HCT116 (cell line): ENCODE results near the gene FKBP10. TPM values are rescaled to one million over a fixed set of nuclear protein-coding genes. Genes with fewer than 3 reads are reported as not detected.

Experiments
- ATAC-seq: fragments of 200-7000 bp; cut with Tn5 transposase; 2 replicates; pipeline ENCODE4 v1.9.1; 2020; ENCODE audit warnings: mild to moderate bottlenecking, moderate library complexity
- BruUV-seq: library from RNA; stranded (reverse); fragments of 400-500 nt; replicated peaks from 2 replicates; lab custom pipeline; 2021; lab: Mats Ljungman, UMichigan
- CTCF ChIA-PET: fragments of 300-600 bp; sonication (Branson Sonifier 250); formaldehyde crosslinking; loops from one replicate; lab custom pipeline; 2021; ENCODE audit warnings: antibody characterized with exemption; lab: Charles Lee
- POLR2A ChIA-PET: fragments of 300-600, 350-600 bp; sonication (Branson Sonifier 250); formaldehyde crosslinking; loops from one replicate; lab custom pipeline; 2021; ENCODE audit warnings: antibody characterized with exemption; lab: Charles Lee
- RAD21 ChIA-PET, 2 experiments: fragments of 300-600 bp; sonication (Branson Sonifier 250); formaldehyde crosslinking; loops; one replicate each; lab custom pipeline; 2023; ENCODE audit warnings: low total read pairs in 2 of 2; ENCODE audit not compliant: uncharacterized antibody in 2 of 2, unreplicated experiment in 2 of 2, low non-redundant PET in 1 of 2; lab: Charles Lee
- DNase-seq: peaks from one replicate; pipeline ENCODE4 v3.0.0-alpha.2; 2010; ENCODE audit warnings: low read depth, low spot score
- H2AFZ ChIP-seq: fragments of 200-600 bp; shearing (Covaris generic), sonication (generic); 2 replicates; pipeline ENCODE4 v1.6.1; 2017; ENCODE audit warnings: low read depth, mixed run types, mixed read lengths, antibody characterized with exemption, low read length; ENCODE audit not compliant: poor library complexity, severe bottlenecking
- H3K27ac ChIP-seq: 2 replicates; pipeline ENCODE4 v1.5.1; 2012; ENCODE audit warnings: low read depth, low read length
- H3K27me3 ChIP-seq: fragments of 200-600 bp; sonication (generic); 2 replicates; pipeline ENCODE4 v1.6.1; 2016; ENCODE audit warnings: mixed run types, low read length, mixed read lengths; ENCODE audit not compliant: insufficient read depth
- H3K36me3 ChIP-seq, 2 experiments: fragments of 200-500 bp in 1 of 2; fragments of 200-600 bp in 1 of 2; sonication (Bioruptor generic) in 1 of 2; sonication (generic) in 1 of 2; 2 replicates each; pipeline versions ENCODE4 v1.5.1 to v1.6.1; 2014 to 2016; ENCODE audit warnings: low read length in 2 of 2, inconsistent platforms in 1 of 2, mixed read lengths in 1 of 2, mixed run types in 1 of 2; ENCODE audit not compliant: insufficient read depth in 2 of 2, control insufficient read depth in 1 of 2
- H3K4me1 ChIP-seq, 2 experiments: fragments of 200-600 bp in 1 of 2; sonication (generic) in 1 of 2; 2 replicates each; pipeline versions ENCODE4 v1.5.1 to v1.6.1; 2012 to 2017; ENCODE audit warnings: low read length in 2 of 2, inconsistent platforms in 1 of 2, mild to moderate bottlenecking in 1 of 2, mixed read lengths in 1 of 2, mixed run types in 1 of 2, moderate library complexity in 1 of 2; ENCODE audit not compliant: insufficient read depth in 2 of 2, control insufficient read depth in 1 of 2
- H3K4me2 ChIP-seq: fragments of 200-600 bp; sonication (generic); 2 replicates; pipeline ENCODE4 v1.6.1; 2017; ENCODE audit warnings: mixed run types, low read length, mixed read lengths
- H3K4me3 ChIP-seq, 2 experiments: fragments of 200-600 bp in 1 of 2; sonication (generic) in 1 of 2; replicated peaks in 1 of 2; 2 replicates each; pipeline ENCODE4 v1.5.1; 2011 to 2016; ENCODE audit warnings: low read length in 2 of 2, control low read depth in 1 of 2, low read depth in 1 of 2, mild to moderate bottlenecking in 1 of 2, mixed read lengths in 1 of 2, mixed run types in 1 of 2
- H3K79me2 ChIP-seq: fragments of 200-600 bp; sonication (generic); 2 replicates; pipeline ENCODE4 v1.6.1; 2017; ENCODE audit warnings: mild to moderate bottlenecking, mixed run types, low read length, moderate library complexity, mixed read lengths; ENCODE audit not compliant: insufficient read depth
- H3K9ac ChIP-seq: fragments of 200-600 bp; sonication (generic); 2 replicates; pipeline ENCODE4 v1.6.1; 2016; ENCODE audit warnings: low read length, mixed read lengths
- H3K9me2 ChIP-seq: fragments of 200-600 bp; sonication (generic), shearing (Covaris generic); 2 replicates; pipeline ENCODE4 v1.6.1; 2017; ENCODE audit warnings: mixed run types, mild to moderate bottlenecking, moderate library complexity; ENCODE audit not compliant: insufficient read depth
- H3K9me3 ChIP-seq, 2 experiments: fragments of 200-500 bp in 1 of 2; fragments of 200-600 bp in 1 of 2; sonication (Bioruptor generic) in 1 of 2; sonication (generic) in 1 of 2; 2 replicates each; pipeline ENCODE4 v1.6.1; 2014 to 2017; ENCODE audit warnings: low read length in 2 of 2, mixed read lengths in 2 of 2, inconsistent platforms in 1 of 2, low read depth in 1 of 2, mild to moderate bottlenecking in 1 of 2, mixed run types in 1 of 2, moderate library complexity in 1 of 2; ENCODE audit not compliant: control insufficient read depth in 1 of 2, insufficient read depth in 1 of 2
- H4K20me1 ChIP-seq: fragments of 200-600 bp; sonication (generic), shearing (Covaris generic); 2 replicates; pipeline ENCODE4 v1.6.1; 2017; ENCODE audit warnings: mixed run types, mild to moderate bottlenecking, moderate library complexity; ENCODE audit not compliant: insufficient read depth
- EZH2phosphoT487 ChIP-seq: fragments of 200-600 bp; IDR thresholded peaks from 2 replicates; pipeline ENCODE4 v1.6.1; 2018; ENCODE audit warnings: antibody characterized with exemption, borderline replicate concordance
- MAX ChIP-seq: IDR thresholded peaks from 2 replicates; pipeline ENCODE4 v1.6.1; 2012
- ZBTB33 ChIP-seq: IDR thresholded peaks from 2 replicates; pipeline ENCODE4 v1.6.1; 2011; ENCODE audit warnings: mild to moderate bottlenecking, low read length, moderate library complexity; ENCODE audit not compliant: insufficient replicate concordance; ENCODE audit errors: extremely low read depth
- intact Hi-C: fragments of 100-400 bp; cut with micrococcal nuclease; formaldehyde crosslinking; loops from 2 replicates; pipeline ENCODE4 v1.10.0; 2022
- total RNA-seq: library from RNA; stranded (reverse); gene quantifications from one replicate; pipeline ENCODE4 v1.2.1, GENCODE V29; 2021; ENCODE audit not compliant: unreplicated experiment

FKBP10 gene
- total RNA-seq, 1 experiment from 2014 or later: 78.5 TPM

GRCh38 chr17:41864836-41865595 is 52.2 kb downstream of the FKBP10 start, which contains the start of gene KLHL11 (continued):
- TF ChIP-seq ZBTB33: no peak

DNA sequence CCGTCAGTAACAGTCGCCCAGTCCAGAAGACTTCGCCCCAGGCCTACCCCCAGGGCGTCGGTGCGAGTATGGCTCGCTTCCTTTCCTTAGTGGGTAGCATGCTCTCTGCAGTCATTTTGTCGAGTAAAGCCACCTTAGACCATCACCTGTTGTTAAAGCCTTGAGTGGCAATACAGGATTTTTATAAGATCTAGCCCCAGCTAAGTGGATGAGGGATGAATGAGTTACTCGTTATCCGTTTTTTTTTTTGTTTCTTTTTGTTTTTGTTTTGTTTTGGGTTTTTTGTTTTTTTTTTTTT is 52.7 kb downstream of the FKBP10 start:
- Histone ChIP-seq H3K36me3 (peaks cover 12 to 19% of the 10 kb centered on the region in 2 experiments), H3K9ac (peak overlapping the region; percentile 99; the same call in 1 of the 2 replicates), H3K9me2 (no peaks in the 10 kb centered on the region), H3K27ac (peak overlapping the region; percentile 78), H2AFZ (no peak overlapping the region), H3K27me3 (no peaks in the 10 kb centered on the region), H3K79me2 (peaks cover 43% of the 10 kb centered on the region), H3K9me3 (no peaks in the 10 kb centered on the region), H3K4me1 (peaks cover 9 to 18% of the 10 kb centered on the region in 2 experiments; a peak in 3 of 4 replicates), H4K20me1 (no peaks in the 10 kb centered on the region), H3K4me2 (peak overlapping the region; percentile 97), H3K4me3 (peak overlapping the region; percentile 35 to 100)
- ChIA-PET POLR2A (interaction anchor here (1.0 to 1.3 kb wide), 2 partner anchors 9 to 17 kb away, joined by 4 to 5 read pairs; no protein-coding TSS in a partner anchor), RAD21 (no interaction called here), CTCF (interaction anchor here (0.8 kb wide), 1 partner anchor 79 kb away, joined by 3 read pairs; the partner anchor contains the start of gene JUP)
- BruUV-seq: no TSS peak
- no peak for DNase-seq
- ATAC-seq: no peak
- no peak for TF ChIP-seq EZH2phosphoT487
- peak; percentile 1; the same call in 1 of the 2 replicates for TF ChIP-seq MAX
- intact Hi-C loops: loop anchor here (1.0 kb wide), 1 partner anchor 127 kb away; no protein-coding TSS in a partner anchor
